ENCODE data around the gene CDH23.

Gene CDH23

GRCh38 chr10:71713135-71714030 is 316.7 kb downstream of the CDH23 start:
- TF ChIP-seq CTCF (IDR thresholded peaks at IDR 0.05; ENCODE audit: borderline replicate concordance, insufficient read depth, low read depth, low read length) = no peak
- H3K4me3 ChIP-seq (ENCODE audit: low read depth, low read length) = no peak overlapping the region

DNA sequence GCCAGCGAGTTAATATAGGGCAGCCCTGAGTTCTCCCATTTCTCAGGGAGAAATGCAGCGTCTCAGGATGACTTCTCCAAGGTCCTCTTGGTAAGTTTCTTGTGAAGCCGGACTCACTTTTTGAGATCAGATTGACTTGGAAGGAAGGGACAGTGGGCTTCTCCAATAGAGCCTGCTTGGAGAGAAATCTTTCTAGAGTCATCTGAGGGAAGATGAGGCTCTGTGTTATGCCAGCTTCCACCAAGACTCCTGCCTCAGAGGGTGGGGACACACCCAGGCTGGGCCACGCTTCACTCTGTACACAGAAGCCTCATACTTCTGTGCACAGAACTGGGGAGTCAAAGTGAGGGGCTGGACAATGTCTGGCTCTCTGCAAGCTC is 317.3 kb downstream of the CDH23 start:
- TF ChIP-seq CTCF (IDR thresholded peaks at IDR 0.05; ENCODE audit: borderline replicate concordance, insufficient read depth, low read depth, low read length) = no peak
- peak overlapping the region; percentile 11 for H3K4me3 ChIP-seq (ENCODE audit: low read depth, low read length)

DNA sequence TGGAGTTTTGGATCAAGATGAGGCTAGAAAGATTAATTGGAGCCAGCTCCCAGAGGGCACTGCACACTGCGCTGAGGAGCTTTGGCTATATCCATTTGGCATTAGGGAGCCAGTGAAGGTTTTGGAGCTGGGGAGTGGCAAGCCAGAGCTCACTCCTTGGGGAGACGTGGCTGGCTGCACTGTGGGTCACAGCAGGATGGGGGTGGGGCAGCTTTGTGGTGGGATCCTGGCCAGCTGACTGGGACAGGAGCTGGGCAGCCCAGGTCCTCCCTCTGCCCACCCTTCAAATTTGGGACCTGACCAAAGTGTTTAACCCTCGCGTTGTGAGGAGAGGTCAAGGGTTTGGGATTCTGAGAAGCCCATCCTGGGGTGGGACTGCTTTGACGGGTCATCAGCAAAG is 317.9 kb downstream of the CDH23 start:
- TF ChIP-seq CTCF (IDR thresholded peaks at IDR 0.05; ENCODE audit: borderline replicate concordance, insufficient read depth, low read depth, low read length) = no peak
- no peak overlapping the region for H3K4me3 ChIP-seq (ENCODE audit: low read depth, low read length)

GRCh38 chr10:71715026-71715425 is 318.3 kb downstream of the CDH23 start:
- no peak for TF ChIP-seq CTCF (IDR thresholded peaks at IDR 0.05; ENCODE audit: borderline replicate concordance, insufficient read depth, low read depth, low read length)
- no peak overlapping the region for H3K4me3 ChIP-seq (ENCODE audit: low read depth, low read length)

DNA sequence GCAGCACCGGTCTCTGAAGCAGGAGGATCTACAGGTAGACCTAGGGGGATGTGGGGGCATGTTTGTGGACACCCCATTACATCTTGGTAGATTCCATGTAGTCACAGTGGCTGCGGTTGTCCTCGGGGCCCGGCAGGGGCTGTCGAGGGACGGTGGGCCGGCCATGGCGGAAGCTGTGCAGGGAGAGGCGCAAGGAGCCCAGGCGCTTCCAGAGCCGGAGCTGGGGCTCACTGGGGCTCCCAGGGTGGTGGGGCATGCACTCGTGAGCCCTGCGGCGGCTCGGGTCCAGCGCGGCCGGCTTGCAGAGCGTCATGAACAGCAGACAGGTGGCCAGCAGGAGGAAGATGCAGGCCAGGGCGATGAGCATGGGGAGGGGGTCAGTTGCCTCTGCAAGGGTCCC is 319.1 kb downstream of the CDH23 start:
- no peak overlapping the region for H3K4me3 ChIP-seq (ENCODE audit: low read depth, low read length)
- TF ChIP-seq CTCF (IDR thresholded peaks at IDR 0.05; ENCODE audit: borderline replicate concordance, insufficient read depth, low read depth, low read length) = no peak

DNA sequence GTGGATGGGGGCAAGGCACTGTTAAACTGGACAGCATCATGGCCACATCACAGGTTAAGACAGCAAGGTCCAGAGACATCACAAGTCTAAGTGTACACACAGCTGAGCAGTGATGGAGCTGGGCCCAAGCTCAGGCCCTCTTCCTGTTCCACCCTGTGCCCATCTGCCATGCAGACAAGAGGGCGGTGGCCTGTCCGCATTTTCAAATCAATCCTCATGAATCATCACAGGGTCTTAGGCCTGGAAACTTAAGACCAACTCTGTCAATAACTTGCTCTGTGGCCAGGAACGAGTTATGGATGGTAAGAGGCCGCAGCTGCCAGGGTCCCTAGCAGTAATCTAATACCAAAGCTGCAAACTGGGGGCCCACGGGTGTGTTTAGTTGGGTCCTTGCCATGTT is 319.7 kb downstream of the CDH23 start:
- no peak for TF ChIP-seq CTCF (IDR thresholded peaks at IDR 0.05; ENCODE audit: borderline replicate concordance, insufficient read depth, low read depth, low read length)
- no peak overlapping the region for H3K4me3 ChIP-seq (ENCODE audit: low read depth, low read length)

GRCh38 chr10:71717056-71717455 is 320.3 kb downstream of the CDH23 start:
- no peak for TF ChIP-seq CTCF (IDR thresholded peaks at IDR 0.05; ENCODE audit: borderline replicate concordance, insufficient read depth, low read depth, low read length)
- no peak overlapping the region for H3K4me3 ChIP-seq (ENCODE audit: low read depth, low read length)

Data from GM12875 (cell line).